Mammary epithelial cell (primary cell): ENCODE data around the gene AKAP12.

ENCODE experiments used
- CTCF ChIP-seq, 2 donors: IDR thresholded peaks in 1 of 2; conservative IDR thresholded peaks in 1 of 2; 2 replicates each; pipeline ENCODE4 v1.5.1; 2011 to 2012; ENCODE audit warnings: inconsistent platforms in 2 of 2, low read length in 2 of 2, mild to moderate bottlenecking in 2 of 2, control low read depth in 1 of 2, low read depth in 1 of 2; ENCODE audit not compliant: insufficient read depth in 1 of 2; ENCODE audit errors: extremely low read depth in 1 of 2
- EZH2 ChIP-seq: IDR thresholded peaks from 2 replicates; pipeline ENCODE4 v1.6.1; 2012; ENCODE audit warnings: low read length, inconsistent platforms, borderline replicate concordance

GRCh38 chr6:151254451-151255081, 14.8 kb downstream of the AKAP12 start:
- TF ChIP-seq CTCF (conservative IDR thresholded peaks at IDR 0.05 in 1 of 2, IDR thresholded peaks at IDR 0.05 in 1 of 2; ENCODE audit: extremely low read depth in 1 of 2, insufficient read depth in 1 of 2, low read depth in 1 of 2, low read length in 2 of 2) (no peak), EZH2 (no peak)
